ENCODE measurements around the gene ZCCHC3.

Gene ZCCHC3

DNA sequence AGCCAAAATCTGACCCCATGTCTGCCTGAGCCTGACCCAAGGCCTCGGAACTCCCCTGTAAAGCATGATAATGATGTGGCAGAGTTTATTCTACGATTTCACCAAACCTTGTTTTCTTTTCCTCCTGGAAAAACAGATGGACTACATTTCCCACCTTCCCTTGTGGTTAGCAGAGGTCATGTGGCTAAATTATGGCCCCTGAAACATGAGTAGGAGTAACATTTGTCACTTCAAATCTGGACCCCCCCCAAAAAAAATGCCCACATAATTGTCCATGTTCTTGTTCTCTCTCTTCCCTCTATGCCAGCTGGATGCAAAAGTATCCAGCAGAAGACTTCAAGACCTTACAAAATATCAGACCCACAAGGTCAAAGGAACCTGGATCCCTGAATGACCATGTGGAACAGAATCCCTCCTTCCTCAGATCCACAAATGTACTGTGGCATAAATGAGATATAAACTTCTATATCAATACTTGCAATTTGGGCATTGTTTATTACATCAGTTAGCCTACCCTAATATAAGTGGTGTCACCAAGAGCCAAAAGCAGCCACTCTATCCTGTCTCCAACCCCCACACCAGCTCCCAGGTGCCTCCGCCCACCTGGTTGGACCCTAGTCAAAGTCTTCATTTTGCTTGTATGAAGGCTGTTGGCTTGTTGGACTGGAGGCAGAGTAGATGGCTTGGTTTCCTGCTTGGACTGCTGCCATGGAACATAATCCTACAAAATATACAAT lies 8.2 kb upstream of the ZCCHC3 start:
- peak overlapping the region; percentile 92 for H3K4me3 ChIP-seq (ENCODE audit: low read length)
- no peaks in the 10 kb centered on the region for H3K36me3 ChIP-seq (ENCODE audit: insufficient read depth, low read length)
- no peaks in the 10 kb centered on the region for H3K9me3 ChIP-seq (replicated peaks; ENCODE audit: low read length)
- no peak overlapping the region for H3K9ac ChIP-seq (ENCODE audit: low read depth, low read length)
- H3K4me1 ChIP-seq (ENCODE audit: control insufficient read depth, insufficient read depth, low read length) = peaks cover 21% of the 10 kb centered on the region
- H3K4me2 ChIP-seq (ENCODE audit: low read length) = peak overlapping the region; percentile 88
- no peaks in the 10 kb centered on the region for H3K27me3 ChIP-seq (ENCODE audit: control insufficient read depth, insufficient read depth, low read length)

DNA sequence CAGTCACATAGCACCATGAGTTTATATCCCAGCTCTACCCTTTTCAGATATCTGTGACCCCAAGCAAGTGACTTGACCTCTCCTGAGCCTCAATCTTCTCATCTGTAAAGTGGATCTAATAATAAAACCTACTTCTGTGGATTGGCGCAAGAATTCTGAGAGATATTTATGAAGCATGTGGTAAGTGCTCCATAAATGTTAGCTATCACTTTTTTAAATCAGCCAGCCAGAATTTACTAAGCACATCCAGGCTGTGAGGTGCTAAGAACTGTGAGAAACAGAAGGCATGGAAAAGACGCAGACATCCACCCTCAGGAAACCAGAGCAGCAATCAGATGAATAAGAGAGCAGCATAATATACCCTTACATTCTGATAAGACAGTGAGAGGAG lies 7.7 kb upstream of the ZCCHC3 start:
- Histone ChIP-seq H3K4me2 (ENCODE audit: low read length) (peak overlapping the region; percentile 88), H3K9me3 (replicated peaks; ENCODE audit: low read length) (no peaks in the 10 kb centered on the region), H3K9ac (ENCODE audit: low read depth, low read length) (peak overlapping the region; percentile 87), H3K27me3 (ENCODE audit: control insufficient read depth, insufficient read depth, low read length) (no peaks in the 10 kb centered on the region), H3K36me3 (ENCODE audit: insufficient read depth, low read length) (no peaks in the 10 kb centered on the region), H3K4me3 (ENCODE audit: low read length) (peak overlapping the region; percentile 92), H3K4me1 (ENCODE audit: control insufficient read depth, insufficient read depth, low read length) (peaks cover 21% of the 10 kb centered on the region)

DNA sequence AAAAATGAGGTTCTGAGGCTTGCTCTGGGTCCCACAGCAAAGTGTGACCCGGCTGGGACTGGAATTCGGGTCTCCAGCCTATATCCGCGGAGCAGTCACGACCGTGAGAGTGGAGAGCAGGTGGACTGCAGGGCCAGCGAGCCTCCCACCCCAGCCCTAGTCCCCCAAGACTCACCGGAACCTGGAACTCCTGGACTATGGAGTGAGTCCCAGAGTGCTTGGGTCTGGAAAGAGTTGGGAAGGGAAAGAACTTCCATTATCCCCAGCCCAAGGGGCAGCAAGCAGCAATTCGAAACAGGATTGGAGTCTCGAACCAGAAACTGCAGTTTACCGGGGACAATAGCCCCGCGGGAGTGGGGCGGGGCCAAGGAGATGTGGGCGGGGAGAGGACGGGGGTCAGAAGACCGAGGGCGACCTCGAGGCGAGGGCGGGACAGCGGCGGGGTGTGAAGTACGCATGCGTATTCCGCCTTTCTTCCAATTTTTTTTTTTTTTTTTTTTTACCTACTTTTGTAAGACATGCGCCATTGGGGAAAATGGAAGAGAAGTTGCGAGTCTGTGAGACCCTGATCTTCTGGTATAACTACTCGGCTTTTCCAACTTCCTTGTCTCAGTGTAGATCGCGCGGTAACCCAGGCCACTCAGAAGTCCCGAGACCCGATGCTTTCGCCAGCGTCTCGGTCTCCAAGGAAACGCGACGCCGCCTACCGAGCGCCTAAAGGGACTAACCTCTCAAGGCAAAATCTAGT lies 7.1 kb upstream of the ZCCHC3 start, which contains the start of gene C20orf96:
Gene C20orf96, minus strand, starts transcription at position 667 of the 748 bp plus-strand sequence. Its CDS starts 140 bp downstream, at position 527.
- peaks cover 21% of the 10 kb centered on the region for H3K4me1 ChIP-seq (ENCODE audit: control insufficient read depth, insufficient read depth, low read length)
- H3K4me2 ChIP-seq (ENCODE audit: low read length) = peak within 1 kb of the TSS; percentile 88
- no peaks in the 10 kb centered on the region for H3K27me3 ChIP-seq (ENCODE audit: control insufficient read depth, insufficient read depth, low read length)
- no peaks in the 10 kb centered on the region for H3K9me3 ChIP-seq (replicated peaks; ENCODE audit: low read length)
- peak within 1 kb of the TSS; percentile 87 for H3K9ac ChIP-seq (ENCODE audit: low read depth, low read length)
- H3K36me3 ChIP-seq (ENCODE audit: insufficient read depth, low read length) = no peaks in the 10 kb centered on the region
- peak within 1 kb of the TSS; percentile 92 for H3K4me3 ChIP-seq (ENCODE audit: low read length)

DNA sequence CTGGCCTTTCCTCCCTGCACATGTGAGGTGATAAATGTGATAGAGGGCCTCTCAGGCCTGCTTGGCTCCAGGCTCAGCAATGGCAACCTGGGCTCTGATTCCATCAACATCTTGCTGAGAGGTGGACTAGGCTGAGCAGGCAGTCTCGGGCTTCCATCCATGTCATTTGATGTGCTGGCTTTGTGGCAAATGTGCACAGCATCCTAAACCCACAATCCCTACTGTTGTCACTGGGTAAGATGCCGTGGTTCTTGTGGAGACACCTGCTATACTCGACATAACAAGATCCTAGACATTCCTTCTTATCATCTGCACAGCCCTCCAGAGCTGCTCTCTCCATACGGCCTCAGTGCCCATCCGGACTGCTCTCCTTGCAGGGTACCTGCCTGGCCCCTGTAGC lies 2.8 kb upstream of the ZCCHC3 start:
- Histone ChIP-seq H3K9me3 (replicated peaks; ENCODE audit: low read length) (no peaks in the 10 kb centered on the region), H3K36me3 (ENCODE audit: insufficient read depth, low read length) (no peaks in the 10 kb centered on the region), H3K27me3 (ENCODE audit: control insufficient read depth, insufficient read depth, low read length) (no peaks in the 10 kb centered on the region), H3K4me1 (ENCODE audit: control insufficient read depth, insufficient read depth, low read length) (peaks cover 29% of the 10 kb centered on the region), H3K9ac (ENCODE audit: low read depth, low read length) (no peak overlapping the region), H3K4me2 (ENCODE audit: low read length) (no peak overlapping the region), H3K4me3 (ENCODE audit: low read length) (no peak overlapping the region)

DNA sequence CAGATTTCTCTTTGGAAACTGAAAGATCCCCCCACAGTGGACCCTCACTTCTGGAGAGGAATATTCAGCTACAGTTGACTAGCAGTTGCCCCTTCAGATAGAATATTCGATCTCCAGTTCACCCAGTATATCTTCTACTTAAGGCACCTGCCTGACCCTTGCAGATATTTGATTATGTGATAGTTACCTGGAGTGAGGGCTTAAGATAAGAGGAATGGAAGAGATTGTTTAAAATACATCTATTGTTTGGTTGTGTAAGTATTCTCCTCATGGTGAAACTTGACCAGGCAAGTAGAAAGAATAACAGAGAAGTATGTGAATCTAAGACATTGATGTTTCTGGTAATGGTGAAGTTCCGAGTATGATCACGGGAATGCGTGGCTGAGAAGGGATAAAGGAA lies 1.6 kb upstream of the ZCCHC3 start:
- Histone ChIP-seq H3K36me3 (ENCODE audit: insufficient read depth, low read length) (no peaks in the 10 kb centered on the region), H3K4me3 (ENCODE audit: low read length) (no peak overlapping the region)

DNA sequence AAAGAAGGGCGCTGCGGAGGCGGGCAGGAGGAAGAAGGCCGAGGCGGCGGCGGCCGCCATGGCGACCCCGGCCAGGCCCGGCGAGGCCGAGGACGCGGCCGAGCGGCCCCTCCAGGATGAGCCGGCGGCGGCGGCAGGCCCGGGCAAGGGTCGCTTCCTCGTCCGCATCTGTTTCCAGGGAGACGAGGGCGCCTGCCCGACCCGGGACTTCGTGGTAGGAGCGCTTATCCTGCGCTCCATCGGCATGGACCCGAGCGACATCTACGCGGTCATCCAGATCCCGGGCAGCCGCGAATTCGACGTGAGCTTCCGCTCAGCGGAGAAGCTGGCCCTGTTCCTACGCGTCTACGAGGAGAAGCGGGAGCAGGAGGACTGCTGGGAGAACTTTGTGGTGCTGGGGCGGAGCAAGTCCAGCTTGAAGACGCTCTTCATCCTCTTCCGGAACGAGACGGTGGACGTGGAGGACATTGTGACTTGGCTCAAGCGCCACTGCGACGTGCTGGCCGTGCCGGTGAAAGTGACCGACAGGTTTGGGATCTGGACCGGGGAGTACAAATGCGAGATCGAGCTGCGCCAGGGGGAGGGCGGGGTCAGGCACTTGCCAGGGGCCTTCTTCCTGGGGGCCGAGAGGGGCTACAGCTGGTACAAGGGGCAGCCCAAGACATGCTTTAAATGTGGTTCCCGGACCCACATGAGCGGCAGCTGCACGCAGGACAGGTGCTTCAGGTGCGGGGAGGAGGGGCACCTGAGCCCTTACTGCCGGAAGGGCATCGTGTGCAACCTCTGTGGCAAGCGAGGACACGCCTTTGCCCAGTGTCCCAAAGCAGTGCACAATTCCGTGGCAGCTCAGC lies 780 bp downstream of the ZCCHC3 start:
- H3K4me2 ChIP-seq (ENCODE audit: low read length) = peak overlapping the region; percentile 93
- no peaks in the 10 kb centered on the region for H3K9me3 ChIP-seq (replicated peaks; ENCODE audit: low read length)
- peak overlapping the region; percentile 96 for H3K9ac ChIP-seq (ENCODE audit: low read depth, low read length)
- H3K4me1 ChIP-seq (ENCODE audit: control insufficient read depth, insufficient read depth, low read length) = peaks cover 20% of the 10 kb centered on the region
- peaks cover 3% of the 10 kb centered on the region for H3K36me3 ChIP-seq (ENCODE audit: insufficient read depth, low read length)
- H3K27me3 ChIP-seq (ENCODE audit: control insufficient read depth, insufficient read depth, low read length) = no peaks in the 10 kb centered on the region
- peak overlapping the region; percentile 75 for H3K4me3 ChIP-seq (ENCODE audit: low read length)

More for the DNA sequence above, 1.6 kb upstream of the ZCCHC3 start:
- Histone ChIP-seq H3K4me1 (ENCODE audit: control insufficient read depth, insufficient read depth, low read length) (peaks cover 31% of the 10 kb centered on the region), H3K4me2 (ENCODE audit: low read length) (no peak overlapping the region), H3K27me3 (ENCODE audit: control insufficient read depth, insufficient read depth, low read length) (no peaks in the 10 kb centered on the region), H3K9me3 (replicated peaks; ENCODE audit: low read length) (no peaks in the 10 kb centered on the region), H3K9ac (ENCODE audit: low read depth, low read length) (no peak overlapping the region)

DNA sequence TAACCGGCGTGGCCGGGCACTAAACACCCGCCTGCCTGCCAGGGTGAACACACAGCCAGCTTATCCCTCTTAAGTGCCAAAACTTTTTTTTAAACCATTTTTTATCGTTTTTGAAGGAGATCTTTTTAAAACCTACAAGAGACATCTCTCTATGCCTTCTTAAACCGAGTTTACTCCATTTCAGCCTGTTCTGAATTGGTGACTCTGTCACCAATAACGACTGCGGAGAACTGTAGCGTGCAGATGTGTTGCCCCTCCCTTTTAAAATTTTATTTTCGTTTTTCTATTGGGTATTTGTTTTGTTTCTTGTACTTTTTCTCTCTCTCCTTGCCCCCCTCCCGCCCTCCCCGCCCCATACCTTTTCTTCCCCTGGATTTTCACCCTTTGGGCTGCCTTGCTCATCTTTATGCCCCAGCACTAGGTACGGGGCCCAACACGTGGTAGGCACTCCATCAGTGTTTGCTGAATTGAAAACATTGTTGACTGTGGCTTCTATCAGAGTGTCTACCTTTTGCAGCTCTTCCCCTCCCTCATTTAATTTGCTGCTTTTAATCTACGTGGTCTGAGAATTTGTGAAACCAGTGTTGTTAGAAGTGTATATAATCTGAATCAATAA lies 1.5 kb downstream of the ZCCHC3 start:
- H3K4me3 ChIP-seq (ENCODE audit: low read length) = peak overlapping the region; percentile 75
- H3K4me2 ChIP-seq (ENCODE audit: low read length) = peak overlapping the region; percentile 93
- H3K36me3 ChIP-seq (ENCODE audit: insufficient read depth, low read length) = peaks cover 3% of the 10 kb centered on the region
- peak overlapping the region; percentile 96 for H3K9ac ChIP-seq (ENCODE audit: low read depth, low read length)
- H3K4me1 ChIP-seq (ENCODE audit: control insufficient read depth, insufficient read depth, low read length) = peaks cover 20% of the 10 kb centered on the region
- H3K9me3 ChIP-seq (replicated peaks; ENCODE audit: low read length) = no peaks in the 10 kb centered on the region
- H3K27me3 ChIP-seq (ENCODE audit: control insufficient read depth, insufficient read depth, low read length) = no peaks in the 10 kb centered on the region

DNA sequence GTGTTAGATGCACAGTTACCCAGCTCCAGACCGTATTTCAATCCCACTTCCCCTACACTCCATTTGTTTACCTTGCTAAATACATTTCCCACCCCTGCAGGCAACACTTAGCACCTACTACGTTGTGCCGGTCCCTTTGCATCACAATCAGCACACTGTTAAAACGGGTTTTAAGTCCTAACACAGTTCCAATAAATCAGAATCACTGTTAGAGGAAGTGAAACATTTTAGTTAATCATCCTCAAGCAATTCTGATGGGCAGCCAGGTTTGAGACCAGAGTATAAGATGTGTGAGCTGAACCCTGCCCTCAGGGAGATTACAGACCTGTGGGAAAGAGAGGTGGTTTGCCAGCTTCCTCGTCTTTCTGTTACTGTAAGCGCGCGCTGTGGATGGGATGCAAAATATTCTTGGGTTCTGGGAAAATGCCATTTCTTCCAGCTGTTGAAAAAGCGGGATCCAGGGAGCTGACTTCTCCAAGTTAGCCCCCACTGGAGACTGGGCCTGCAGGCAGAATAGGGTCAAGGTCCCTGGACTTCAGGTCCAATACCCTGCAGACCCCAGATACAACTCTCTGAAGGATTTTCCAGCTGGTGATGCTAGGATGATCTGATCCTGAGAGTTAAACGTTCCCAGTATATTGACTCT lies 3.1 kb downstream of the ZCCHC3 start:
- H3K9me3 ChIP-seq (replicated peaks; ENCODE audit: low read length) = no peaks in the 10 kb centered on the region
- H3K4me3 ChIP-seq (ENCODE audit: low read length) = peak overlapping the region; percentile 75
- peaks cover 20% of the 10 kb centered on the region for H3K4me1 ChIP-seq (ENCODE audit: control insufficient read depth, insufficient read depth, low read length)
- no peaks in the 10 kb centered on the region for H3K27me3 ChIP-seq (ENCODE audit: control insufficient read depth, insufficient read depth, low read length)
- H3K4me2 ChIP-seq (ENCODE audit: low read length) = peak overlapping the region; percentile 93
- H3K36me3 ChIP-seq (ENCODE audit: insufficient read depth, low read length) = peaks cover 3% of the 10 kb centered on the region
- no peak overlapping the region for H3K9ac ChIP-seq (ENCODE audit: low read depth, low read length)

DNA sequence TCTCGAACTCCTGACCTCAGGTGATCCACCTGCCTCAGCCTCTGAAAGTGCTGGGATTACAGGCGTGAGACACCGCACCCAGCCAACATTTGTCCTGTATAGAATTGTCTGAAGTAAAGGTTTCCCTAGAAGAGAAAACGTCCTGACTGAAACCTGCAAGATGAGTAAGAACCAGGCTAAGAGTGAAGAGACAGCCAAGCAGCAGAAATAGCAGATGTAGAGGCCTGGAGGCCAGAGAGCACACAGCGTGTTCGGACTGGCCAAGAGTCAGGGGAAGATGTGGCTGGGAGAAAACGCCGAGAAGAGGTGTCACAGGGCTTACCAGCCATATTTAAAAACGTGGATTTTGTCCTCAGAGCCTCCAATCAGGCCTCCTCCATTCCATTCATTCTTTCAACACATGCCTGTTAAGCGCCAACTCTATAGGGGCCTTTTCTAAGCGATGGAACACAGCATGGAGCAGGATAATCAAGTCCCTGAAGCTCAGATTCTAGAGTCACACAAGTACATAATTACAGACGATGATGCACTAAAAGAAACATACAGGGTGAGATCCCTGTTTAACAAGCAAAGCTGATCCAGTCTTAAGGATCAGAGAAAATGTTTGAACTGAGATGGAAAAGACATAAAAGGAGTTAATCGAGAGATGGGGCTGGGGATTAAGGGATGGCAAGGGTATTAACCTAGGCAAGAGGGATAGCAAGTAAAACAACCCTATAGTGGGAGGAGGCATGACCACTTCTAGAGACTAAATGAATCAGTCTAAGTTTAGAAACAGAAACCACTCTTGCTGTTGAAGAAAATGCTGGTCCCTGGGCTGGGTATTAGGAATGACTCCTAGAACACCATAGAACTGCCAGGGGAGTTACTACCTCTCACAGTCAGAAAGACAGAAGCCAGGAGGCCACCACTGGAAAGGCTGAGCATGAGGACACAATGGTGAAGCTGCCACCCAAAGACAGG lies 4.8 kb downstream of the ZCCHC3 start:
- H3K9me3 ChIP-seq (replicated peaks; ENCODE audit: low read length) = no peaks in the 10 kb centered on the region
- H3K9ac ChIP-seq (ENCODE audit: low read depth, low read length) = no peak overlapping the region
- H3K27me3 ChIP-seq (ENCODE audit: control insufficient read depth, insufficient read depth, low read length) = no peaks in the 10 kb centered on the region
- H3K4me2 ChIP-seq (ENCODE audit: low read length) = no peak overlapping the region
- H3K4me3 ChIP-seq (ENCODE audit: low read length) = no peak overlapping the region
- H3K4me1 ChIP-seq (ENCODE audit: control insufficient read depth, insufficient read depth, low read length) = peaks cover 15% of the 10 kb centered on the region
- H3K36me3 ChIP-seq (ENCODE audit: insufficient read depth, low read length) = peaks cover 3% of the 10 kb centered on the region

DNA sequence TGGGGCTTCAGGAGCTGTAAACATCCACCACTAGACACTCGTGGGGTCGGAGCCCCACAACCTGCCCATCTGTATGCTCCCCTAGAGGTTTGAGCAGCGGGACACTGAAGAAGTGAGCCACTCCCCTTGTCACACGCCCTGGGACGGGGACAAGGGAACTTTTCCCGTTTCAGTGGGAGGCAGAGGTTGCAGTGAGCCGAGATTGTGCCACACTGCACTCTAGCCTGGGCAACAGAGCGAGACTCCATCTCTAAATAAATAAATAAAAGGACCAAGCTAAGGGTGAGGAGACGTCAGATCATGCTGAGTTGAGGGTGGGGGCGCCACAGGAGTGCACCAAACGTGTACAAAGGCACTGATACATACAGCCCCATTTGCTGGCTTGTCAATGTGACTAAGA lies 8.4 kb downstream of the ZCCHC3 start:
- H3K4me3 ChIP-seq (ENCODE audit: low read length) = no peak overlapping the region
- H3K4me2 ChIP-seq (ENCODE audit: low read length) = no peak overlapping the region
- H3K36me3 ChIP-seq (ENCODE audit: insufficient read depth, low read length) = peaks cover 3% of the 10 kb centered on the region
- peaks cover 13% of the 10 kb centered on the region for H3K4me1 ChIP-seq (ENCODE audit: control insufficient read depth, insufficient read depth, low read length)
- H3K9ac ChIP-seq (ENCODE audit: low read depth, low read length) = no peak overlapping the region
- H3K27me3 ChIP-seq (ENCODE audit: control insufficient read depth, insufficient read depth, low read length) = no peaks in the 10 kb centered on the region
- H3K9me3 ChIP-seq (replicated peaks; ENCODE audit: low read length) = no peaks in the 10 kb centered on the region
